ENCODE measurements around the gene SMARCC2. TPM values are rescaled to one million over a fixed set of nuclear protein-coding genes. Genes with fewer than 3 reads are reported as not detected.

The SMARCC2 gene
- total and polyA plus RNA-seq, 2 of the 13 experiments (the other 11 are each of a cell fraction or from before 2014, with no cell fraction given), result 21.3 to 24.1 TPM

- TF ChIP-seq, protein P1, sequence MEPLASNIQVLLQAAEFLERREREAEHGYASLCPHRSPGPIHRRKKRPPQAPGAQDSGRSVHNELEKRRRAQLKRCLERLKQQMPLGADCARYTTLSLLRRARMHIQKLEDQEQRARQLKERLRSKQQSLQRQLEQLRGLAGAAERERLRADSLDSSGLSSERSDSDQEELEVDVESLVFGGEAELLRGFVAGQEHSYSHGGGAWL (CRISPR knock-in tag; IDR thresholded peaks at IDR 0.05), result 0 out of 2 replicates have a peak, but pooled peaks have one; percentile 24
- peak; percentile 99 for TF ChIP-seq ZFP36 (IDR thresholded peaks at IDR 0.05; ENCODE audit: borderline replicate concordance, low read depth, low read length, partially characterized antibody)
- TF ChIP-seq ZKSCAN8 (CRISPR knock-in tag; IDR thresholded peaks at IDR 0.05; ENCODE audit: borderline replicate concordance), result 0 out of 2 replicates have a peak, but pooled peaks have one; percentile 14
- 0 out of 2 replicates have a peak, but pooled peaks have one; percentile 18 for TF ChIP-seq IRF2 (CRISPR knock-in tag; IDR thresholded peaks at IDR 0.05)
- peak; percentile 29 to 46; a peak in 2 of 4 replicates for TF ChIP-seq POLR2A (IDR thresholded peaks at IDR 0.05; ENCODE audit: insufficient read depth in 1 of 2, low read depth in 2 of 2, low read length in 2 of 2)
- peak; percentile 21; the same call in 1 of the 2 replicates for TF ChIP-seq TOE1 (CRISPR knock-in tag; IDR thresholded peaks at IDR 0.05)
- TF ChIP-seq ZFY (CRISPR knock-in tag; IDR thresholded peaks at IDR 0.05), result peak; percentile 60; the same call in 1 of the 2 replicates
- TF ChIP-seq ZNF782 (CRISPR knock-in tag; IDR thresholded peaks at IDR 0.05; ENCODE audit: borderline replicate concordance), result no peak
- peak; percentile 49; the same call in 1 of the 2 replicates for TF ChIP-seq MYPOP (CRISPR knock-in tag; IDR thresholded peaks at IDR 0.05)
- TF ChIP-seq ELF3 (CRISPR knock-in tag; IDR thresholded peaks at IDR 0.05), result peak; percentile 66
- TF ChIP-seq MXD1 (CRISPR knock-in tag; IDR thresholded peaks at IDR 0.05), result peak; percentile 39; the same call in 1 of the 2 replicates
- TF ChIP-seq, protein P2, sequence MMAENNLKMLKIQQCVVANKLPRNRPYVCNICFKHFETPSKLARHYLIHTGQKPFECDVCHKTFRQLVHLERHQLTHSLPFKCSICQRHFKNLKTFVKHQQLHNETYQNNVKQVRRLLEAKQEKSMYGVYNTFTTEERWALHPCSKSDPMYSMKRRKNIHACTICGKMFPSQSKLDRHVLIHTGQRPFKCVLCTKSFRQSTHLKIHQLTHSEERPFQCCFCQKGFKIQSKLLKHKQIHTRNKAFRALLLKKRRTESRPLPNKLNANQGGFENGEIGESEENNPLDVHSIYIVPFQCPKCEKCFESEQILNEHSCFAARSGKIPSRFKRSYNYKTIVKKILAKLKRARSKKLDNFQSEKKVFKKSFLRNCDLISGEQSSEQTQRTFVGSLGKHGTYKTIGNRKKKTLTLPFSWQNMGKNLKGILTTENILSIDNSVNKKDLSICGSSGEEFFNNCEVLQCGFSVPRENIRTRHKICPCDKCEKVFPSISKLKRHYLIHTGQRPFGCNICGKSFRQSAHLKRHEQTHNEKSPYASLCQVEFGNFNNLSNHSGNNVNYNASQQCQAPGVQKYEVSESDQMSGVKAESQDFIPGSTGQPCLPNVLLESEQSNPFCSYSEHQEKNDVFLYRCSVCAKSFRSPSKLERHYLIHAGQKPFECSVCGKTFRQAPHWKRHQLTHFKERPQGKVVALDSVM (CRISPR knock-in tag; IDR thresholded peaks at IDR 0.05), result peak; percentile 89
- 0 out of 2 replicates have a peak, but pooled peaks have one; percentile 4 for TF ChIP-seq SMC3 (IDR thresholded peaks at IDR 0.05; ENCODE audit: low read length)
- TF ChIP-seq ZNF567 (CRISPR knock-in tag; IDR thresholded peaks at IDR 0.05; ENCODE audit: borderline replicate concordance), result no peak
- TF ChIP-seq ASH2L (IDR thresholded peaks at IDR 0.05; ENCODE audit: insufficient read length, low read depth, low read length), result no peak
- no peak for TF ChIP-seq SOX13 (IDR thresholded peaks at IDR 0.05)
- 0 out of 4 replicates have a peak, but pooled peaks of 1 of the 2 experiments have one; percentile 8 for TF ChIP-seq SOX13 (CRISPR knock-in tag; conservative IDR thresholded peaks at IDR 0.05 in 1 of 2, IDR thresholded peaks at IDR 0.05 in 1 of 2)
- TF ChIP-seq SRY (CRISPR knock-in tag; IDR thresholded peaks at IDR 0.05), result 0 out of 2 replicates have a peak, but pooled peaks have one; percentile 59
- no peak for TF ChIP-seq ZNF704 (CRISPR knock-in tag; IDR thresholded peaks at IDR 0.05; ENCODE audit: borderline replicate concordance)
- 0 out of 2 replicates have a peak, but pooled peaks have one; percentile 22 for TF ChIP-seq KDM3A (CRISPR knock-in tag; IDR thresholded peaks at IDR 0.05; ENCODE audit: low read depth)
- TF ChIP-seq, protein P3, sequence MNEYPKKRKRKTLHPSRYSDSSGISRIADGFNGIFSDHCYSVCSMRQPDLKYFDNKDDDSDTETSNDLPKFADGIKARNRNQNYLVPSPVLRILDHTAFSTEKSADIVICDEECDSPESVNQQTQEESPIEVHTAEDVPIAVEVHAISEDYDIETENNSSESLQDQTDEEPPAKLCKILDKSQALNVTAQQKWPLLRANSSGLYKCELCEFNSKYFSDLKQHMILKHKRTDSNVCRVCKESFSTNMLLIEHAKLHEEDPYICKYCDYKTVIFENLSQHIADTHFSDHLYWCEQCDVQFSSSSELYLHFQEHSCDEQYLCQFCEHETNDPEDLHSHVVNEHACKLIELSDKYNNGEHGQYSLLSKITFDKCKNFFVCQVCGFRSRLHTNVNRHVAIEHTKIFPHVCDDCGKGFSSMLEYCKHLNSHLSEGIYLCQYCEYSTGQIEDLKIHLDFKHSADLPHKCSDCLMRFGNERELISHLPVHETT (CRISPR knock-in tag; conservative IDR thresholded peaks at IDR 0.05), result peak; percentile 71; the same call in 1 of the 2 replicates
- TF ChIP-seq MYC (CRISPR knock-in tag; IDR thresholded peaks at IDR 0.05; ENCODE audit: borderline replicate concordance), result peak; percentile 42; the same call in 1 of the 2 replicates
Measured at GRCh38 chr12:56189099-56189917, at the start of gene SMARCC2 (continued).
